Measurements from ENCODE around the gene KPNB1.

KPNB1 gene

DNA sequence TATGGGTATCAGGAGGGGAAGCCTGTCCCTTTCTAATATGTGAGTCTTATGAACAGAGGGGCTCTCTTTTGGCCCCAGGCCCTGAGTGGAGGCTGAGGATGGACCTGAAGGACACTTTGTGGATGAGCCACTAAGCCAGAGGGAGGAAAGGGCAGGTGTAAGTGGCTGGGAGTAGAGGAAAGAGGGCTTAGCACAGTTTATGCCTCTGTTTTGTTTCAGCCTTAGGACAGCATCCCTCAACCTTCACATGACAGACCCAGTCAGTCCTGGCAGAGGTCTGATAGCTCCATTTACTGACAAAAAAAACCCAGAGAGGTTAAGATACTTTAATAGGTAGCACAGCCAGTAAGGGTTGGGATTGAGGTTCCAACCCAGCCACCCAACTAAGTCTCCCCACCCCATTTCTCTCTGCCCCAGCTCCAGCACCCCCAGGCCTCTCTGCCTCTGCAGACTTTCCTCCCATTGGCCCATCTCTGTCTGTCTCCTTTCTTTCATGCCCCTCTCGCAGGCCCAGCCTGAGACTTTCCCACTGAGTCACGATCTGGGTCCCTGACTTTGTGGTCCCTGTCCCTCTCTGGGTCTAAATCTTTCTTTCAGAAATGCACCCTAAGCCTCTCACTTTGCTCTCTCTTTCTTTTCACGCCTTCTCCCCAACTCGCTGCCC is 78.6 kb downstream of the KPNB1 start:
- no peak for TF ChIP-seq CTCF (conservative IDR thresholded peaks at IDR 0.05)
- no peak overlapping the region for H3K27ac ChIP-seq

DNA sequence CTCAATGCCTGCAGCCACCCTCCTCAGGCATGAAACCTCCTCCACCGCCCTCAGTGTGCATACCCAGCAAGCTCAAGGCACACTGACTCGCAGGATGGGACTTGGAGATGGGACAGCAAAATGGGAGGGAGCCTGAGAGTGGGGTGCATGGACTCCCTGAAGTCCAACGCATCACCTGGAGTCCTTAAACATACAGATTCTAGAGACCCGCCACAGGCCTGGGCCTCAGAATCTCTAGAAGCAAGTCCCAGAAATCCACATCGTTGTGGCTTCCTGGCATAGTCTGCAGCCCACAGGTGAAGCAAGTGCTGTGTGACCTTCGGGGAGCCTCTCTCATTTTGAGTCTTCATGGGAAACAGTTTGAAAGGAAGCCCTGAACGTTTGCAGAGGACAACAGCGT is 79.8 kb downstream of the KPNB1 start:
- no peak for TF ChIP-seq CTCF (conservative IDR thresholded peaks at IDR 0.05)
- no peak overlapping the region for H3K27ac ChIP-seq

DNA sequence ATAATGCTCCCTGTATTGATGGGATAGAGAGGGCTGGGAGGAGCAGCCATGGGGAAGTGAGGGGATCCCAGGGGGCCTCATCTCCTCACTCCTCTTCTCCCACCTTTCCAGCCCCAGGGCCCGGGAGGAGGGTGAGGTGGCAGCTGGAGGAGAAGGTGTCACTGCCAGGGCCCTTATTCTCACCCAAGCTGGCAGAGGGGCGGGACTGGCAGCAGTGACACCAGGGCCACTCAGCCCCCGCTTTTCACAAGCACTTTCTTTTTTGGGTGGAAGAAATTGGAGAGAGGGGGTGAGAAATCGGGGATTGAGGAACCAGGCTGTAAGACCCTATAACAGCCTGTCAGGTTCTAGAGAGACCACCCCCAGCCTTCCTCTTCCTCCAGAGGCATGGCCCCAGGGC is 81.0 kb downstream of the KPNB1 start:
- no peak for TF ChIP-seq CTCF (conservative IDR thresholded peaks at IDR 0.05)

GRCh38 chr17:47731396-47731795 is 81.7 kb downstream of the KPNB1 start:
- no peak overlapping the region for H3K27ac ChIP-seq
- no peak for TF ChIP-seq CTCF (conservative IDR thresholded peaks at IDR 0.05)

More for the DNA sequence above, 81.0 kb downstream of the KPNB1 start:
- H3K27ac ChIP-seq = no peak overlapping the region

DNA sequence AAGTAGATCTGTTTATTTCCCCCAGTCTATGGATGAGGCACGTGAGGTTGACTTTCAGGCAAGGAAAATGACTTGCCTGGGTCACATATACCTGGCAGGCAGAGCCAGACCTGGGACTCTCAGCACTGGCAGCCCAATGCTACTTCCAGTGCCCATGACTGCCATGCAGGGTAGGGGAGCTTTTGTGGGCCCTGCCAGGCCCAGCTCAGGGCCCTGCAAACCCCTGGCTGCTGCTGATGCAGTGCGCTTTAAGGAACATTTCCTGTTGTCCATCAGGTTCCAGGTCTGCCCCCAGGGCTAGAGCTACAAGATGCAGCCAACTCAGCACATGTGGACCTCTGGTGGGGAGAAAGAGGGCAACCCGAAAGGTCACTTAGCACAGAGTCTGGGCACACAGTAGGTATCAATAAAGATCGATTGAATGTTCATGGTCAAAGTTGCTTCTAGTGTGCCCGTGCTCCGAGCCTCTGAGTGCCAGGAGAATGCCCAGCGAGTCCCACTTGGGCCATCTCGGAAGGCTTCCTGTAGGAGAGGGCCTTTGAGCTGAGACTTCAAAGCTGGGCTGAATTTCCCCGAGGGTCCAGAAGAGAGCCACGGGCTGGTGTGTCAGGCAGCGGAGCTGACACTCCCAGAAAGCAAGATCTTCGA is 82.8 kb downstream of the KPNB1 start:
- H3K27ac ChIP-seq = peak overlapping the region; percentile 19; the same call in 1 of the 2 replicates

GRCh38 chr17:47733047-47733673 is 83.4 kb downstream of the KPNB1 start, which contains the start of gene TBX21:
TSS of gene TBX21 (plus strand) at chr17:47733236. CDS start at chr17:47733455, 219 bp downstream.
- TF ChIP-seq CTCF (conservative IDR thresholded peaks at IDR 0.05) = peak; percentile 71

More for the DNA sequence above, 82.8 kb downstream of the KPNB1 start:
- no peak for TF ChIP-seq CTCF (conservative IDR thresholded peaks at IDR 0.05)

DNA sequence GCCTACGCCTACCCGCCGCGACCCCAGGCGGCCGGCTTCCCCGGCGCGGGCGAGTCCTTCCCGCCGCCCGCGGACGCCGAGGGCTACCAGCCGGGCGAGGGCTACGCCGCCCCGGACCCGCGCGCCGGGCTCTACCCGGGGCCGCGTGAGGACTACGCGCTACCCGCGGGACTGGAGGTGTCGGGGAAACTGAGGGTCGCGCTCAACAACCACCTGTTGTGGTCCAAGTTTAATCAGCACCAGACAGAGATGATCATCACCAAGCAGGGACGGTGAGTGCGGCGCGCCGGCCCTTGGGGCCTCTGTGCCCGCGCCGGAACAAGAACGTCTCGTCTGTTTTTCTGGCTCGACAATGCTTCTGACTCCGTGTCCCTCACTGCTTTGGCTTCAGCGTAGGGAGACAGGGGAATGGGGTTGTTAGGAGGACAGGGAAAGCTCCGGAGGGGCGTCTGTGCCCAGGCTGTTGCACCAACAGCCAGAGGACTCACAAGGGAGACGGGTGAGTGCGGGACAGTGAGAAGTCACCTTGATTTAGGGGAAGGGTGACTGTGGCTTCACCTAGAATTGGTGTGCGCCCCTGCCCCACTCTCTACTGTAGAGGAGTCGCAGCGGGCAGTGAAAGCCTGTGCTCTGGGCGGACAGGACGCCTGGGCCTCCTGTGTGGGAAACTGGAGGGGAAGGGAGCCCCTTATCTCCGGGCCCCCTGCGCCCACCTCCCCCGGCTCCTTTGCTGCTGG is 84.1 kb downstream of the KPNB1 start:
- H3K27ac ChIP-seq = peak overlapping the region; percentile 19; the same call in 1 of the 2 replicates
- no peak for TF ChIP-seq CTCF (conservative IDR thresholded peaks at IDR 0.05)

More at GRCh38 chr17:47733047-47733673, 83.4 kb downstream of the KPNB1 start, which contains the start of gene TBX21:
- H3K27ac ChIP-seq = peak within 1 kb of the TSS; percentile 19; the same call in 1 of the 2 replicates

All from VCaP (cell line).